GM12801 (cell line): ENCODE results near the gene ATE1.

Experiments
- CTCF ChIP-seq: IDR thresholded peaks from one replicate; pipeline ENCODE4 v1.5.1; 2011; ENCODE audit warnings: control low read depth; ENCODE audit not compliant: insufficient read length; ENCODE audit errors: extremely low read depth

ATE1 gene

GRCh38 chr10:121926157-121926556, 1.7 kb downstream of the ATE1 start:
- no peak for TF ChIP-seq CTCF

DNA sequence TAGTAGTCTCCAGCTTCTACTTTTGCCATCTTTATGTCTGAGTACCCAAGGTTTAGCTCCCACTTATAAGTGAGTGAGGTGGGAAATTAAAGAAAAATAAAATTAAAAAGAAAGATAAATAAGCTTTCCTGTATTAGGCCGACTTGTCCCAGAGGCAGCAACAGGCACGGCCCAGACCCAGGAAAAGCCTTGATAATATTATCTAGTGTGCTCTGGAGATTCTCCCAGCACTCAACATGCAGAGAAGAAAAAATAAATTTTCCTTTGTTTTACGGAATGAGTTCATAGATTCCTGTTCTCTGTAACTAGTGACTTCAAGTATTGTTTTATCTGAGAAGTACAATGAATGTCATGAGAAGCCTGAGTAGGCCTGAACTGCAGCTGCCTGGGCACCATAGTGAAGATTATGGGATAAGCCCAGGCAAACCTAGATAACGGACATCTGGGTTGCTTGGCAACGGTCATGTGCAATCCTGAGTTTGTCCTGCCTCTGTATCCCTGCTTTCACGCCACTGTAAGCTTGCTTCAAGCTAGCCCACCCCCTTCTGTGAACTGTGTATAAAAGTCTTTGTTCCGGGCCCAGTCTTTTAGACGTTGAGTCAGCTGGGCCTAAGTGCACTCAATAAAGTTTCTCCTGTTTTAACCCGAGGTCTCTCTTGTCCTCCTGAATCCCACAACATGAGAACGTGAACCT, 6.4 kb downstream of the ATE1 start:
- no peak for TF ChIP-seq CTCF

DNA sequence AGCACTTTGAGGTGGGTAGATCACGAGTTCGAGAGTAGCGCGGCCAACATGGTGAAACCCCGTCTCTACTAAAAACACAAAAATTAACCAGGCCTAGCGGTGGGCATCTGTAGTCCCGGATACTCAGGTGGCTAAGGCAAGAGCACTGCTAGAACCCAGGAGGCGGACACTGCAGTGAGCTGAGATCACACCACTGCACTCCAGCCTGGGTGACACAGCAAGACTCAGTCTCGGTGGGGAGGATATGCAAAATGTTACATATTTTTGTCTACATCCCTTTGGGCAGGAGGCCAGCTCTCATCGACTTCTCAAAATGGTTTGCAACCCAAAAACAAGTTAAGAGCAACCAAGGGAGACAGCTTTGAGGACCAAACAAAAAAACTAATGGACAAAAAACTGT, 8.2 kb downstream of the ATE1 start:
- TF ChIP-seq CTCF = no peak

- TF ChIP-seq CTCF = no peak
Measured at GRCh38 chr10:121914661-121915060, 13.2 kb downstream of the ATE1 start.

- TF ChIP-seq CTCF = no peak
Measured at GRCh38 chr10:121911421-121911697, 16.5 kb downstream of the ATE1 start.

- TF ChIP-seq CTCF = no peak
Measured at GRCh38 chr10:121910673-121911420, 17.0 kb downstream of the ATE1 start.

- TF ChIP-seq CTCF = no peak
Measured at GRCh38 chr10:121904888-121905287, 22.9 kb downstream of the ATE1 start.
